ENCODE data around the gene OSBPL3.
"Not testable (repeated sequence)": the region's sequence is repeated elsewhere in the genome, so short reads cannot be mapped to it uniquely, and the experiment has no call there.

Gene OSBPL3

GRCh38 chr7:24908727-24909126 lies 71.3 kb downstream of the OSBPL3 start:
- peaks cover 45% of the 10 kb centered on the region for H3K4me1 Mint-ChIP-seq
- peaks cover 9% of the 10 kb centered on the region for H3K36me3 Mint-ChIP-seq
- H3K4me3 Mint-ChIP-seq = no peak overlapping the region
- H3K9me3 Mint-ChIP-seq = no peaks in the 10 kb centered on the region
- no peak overlapping the region for H3K27ac Mint-ChIP-seq
- no peaks in the 10 kb centered on the region for H3K27me3 Mint-ChIP-seq
- no peak for ATAC-seq

DNA sequence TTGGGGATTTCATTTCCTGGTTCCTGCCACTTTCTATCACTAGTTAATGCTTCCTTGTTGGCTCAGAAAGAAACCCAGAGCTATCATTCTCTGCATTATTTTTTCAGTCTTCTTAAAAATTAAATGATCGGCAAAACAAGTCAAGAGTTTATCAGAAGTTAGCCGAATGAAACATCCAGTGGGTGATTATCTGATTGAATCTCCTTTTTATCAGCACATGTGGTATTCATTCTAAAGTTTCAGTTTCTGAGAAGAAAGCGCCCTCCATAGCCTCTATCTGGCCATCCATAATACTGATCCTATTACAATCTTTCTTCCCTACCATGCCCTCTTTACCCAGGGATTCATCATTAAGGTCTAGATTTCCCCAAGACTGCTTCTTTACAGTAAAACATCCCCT lies 71.8 kb downstream of the OSBPL3 start:
- no peak overlapping the region for H3K4me3 Mint-ChIP-seq
- no peak overlapping the region for H3K27ac Mint-ChIP-seq
- peaks cover 43% of the 10 kb centered on the region for H3K4me1 Mint-ChIP-seq
- ATAC-seq = no peak
- H3K27me3 Mint-ChIP-seq = no peaks in the 10 kb centered on the region
- H3K36me3 Mint-ChIP-seq = peaks cover 10% of the 10 kb centered on the region
- no peaks in the 10 kb centered on the region for H3K9me3 Mint-ChIP-seq

- H3K4me3 Mint-ChIP-seq = no peak overlapping the region
- peaks cover 13% of the 10 kb centered on the region for H3K36me3 Mint-ChIP-seq
- H3K27ac Mint-ChIP-seq = no peak overlapping the region
- no peaks in the 10 kb centered on the region for H3K27me3 Mint-ChIP-seq
- peaks cover 41% of the 10 kb centered on the region for H3K4me1 Mint-ChIP-seq
- ATAC-seq = peak; percentile 67
- no peaks in the 10 kb centered on the region for H3K9me3 Mint-ChIP-seq
Measured at GRCh38 chr7:24907311-24907886, 72.6 kb downstream of the OSBPL3 start.

- H3K27me3 Mint-ChIP-seq = no peaks in the 10 kb centered on the region
- no peaks in the 10 kb centered on the region for H3K9me3 Mint-ChIP-seq
- H3K36me3 Mint-ChIP-seq = peaks cover 13% of the 10 kb centered on the region
- no peak overlapping the region for H3K27ac Mint-ChIP-seq
- no peak overlapping the region for H3K4me3 Mint-ChIP-seq
- H3K4me1 Mint-ChIP-seq = peaks cover 39% of the 10 kb centered on the region
- peak; percentile 58 for ATAC-seq
Measured at GRCh38 chr7:24905996-24906770, 73.8 kb downstream of the OSBPL3 start.

DNA sequence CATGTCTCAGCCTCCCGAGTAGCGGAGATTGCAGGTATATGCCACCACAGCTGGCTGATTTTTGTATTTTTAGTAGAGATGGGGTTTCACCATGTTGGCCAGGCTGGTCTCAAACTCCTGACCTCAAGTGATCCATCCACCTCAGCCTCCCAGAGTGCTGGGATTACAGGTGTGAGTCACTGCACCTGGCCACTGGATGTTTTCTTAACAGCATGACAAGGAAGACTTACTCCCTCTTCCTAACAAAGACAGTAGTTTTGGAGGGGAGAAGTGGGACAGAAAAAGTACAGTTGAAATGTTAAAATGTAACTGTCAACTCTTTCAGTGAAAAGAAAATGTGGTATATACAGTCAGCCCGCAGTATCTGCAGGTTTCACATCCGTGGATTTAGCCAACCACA lies 76.0 kb downstream of the OSBPL3 start:
- not testable (repeated sequence) for H3K27me3 Mint-ChIP-seq, ATAC-seq, H3K4me3 Mint-ChIP-seq, H3K9me3 Mint-ChIP-seq, H3K27ac Mint-ChIP-seq
- Mint-ChIP-seq H3K4me1 (peaks cover 47% of the 10 kb centered on the region), H3K36me3 (peaks cover 13% of the 10 kb centered on the region)

- Mint-ChIP-seq H3K27ac (peak overlapping the region; percentile 13), H3K4me3 (no peak overlapping the region), H3K4me1 (peaks cover 51% of the 10 kb centered on the region), H3K36me3 (peaks cover 13% of the 10 kb centered on the region), H3K9me3 (no peaks in the 10 kb centered on the region), H3K27me3 (no peaks in the 10 kb centered on the region)
- ATAC-seq = no peak
Measured at GRCh38 chr7:24903559-24903958, 76.4 kb downstream of the OSBPL3 start.

GRCh38 chr7:24902931-24903330 lies 77.0 kb downstream of the OSBPL3 start:
- H3K36me3 Mint-ChIP-seq = peaks cover 13% of the 10 kb centered on the region
- no peak overlapping the region for H3K4me3 Mint-ChIP-seq
- no peaks in the 10 kb centered on the region for H3K9me3 Mint-ChIP-seq
- H3K4me1 Mint-ChIP-seq = peaks cover 57% of the 10 kb centered on the region
- H3K27ac Mint-ChIP-seq = peak overlapping the region; percentile 13
- ATAC-seq = no peak
- H3K27me3 Mint-ChIP-seq = no peaks in the 10 kb centered on the region

GRCh38 chr7:24902276-24902675 lies 77.7 kb downstream of the OSBPL3 start:
- Mint-ChIP-seq H3K27me3 (no peaks in the 10 kb centered on the region), H3K9me3 (no peaks in the 10 kb centered on the region), H3K4me1 (peaks cover 57% of the 10 kb centered on the region), H3K36me3 (peaks cover 13% of the 10 kb centered on the region), H3K27ac (no peak overlapping the region), H3K4me3 (no peak overlapping the region)
- no peak for ATAC-seq

DNA sequence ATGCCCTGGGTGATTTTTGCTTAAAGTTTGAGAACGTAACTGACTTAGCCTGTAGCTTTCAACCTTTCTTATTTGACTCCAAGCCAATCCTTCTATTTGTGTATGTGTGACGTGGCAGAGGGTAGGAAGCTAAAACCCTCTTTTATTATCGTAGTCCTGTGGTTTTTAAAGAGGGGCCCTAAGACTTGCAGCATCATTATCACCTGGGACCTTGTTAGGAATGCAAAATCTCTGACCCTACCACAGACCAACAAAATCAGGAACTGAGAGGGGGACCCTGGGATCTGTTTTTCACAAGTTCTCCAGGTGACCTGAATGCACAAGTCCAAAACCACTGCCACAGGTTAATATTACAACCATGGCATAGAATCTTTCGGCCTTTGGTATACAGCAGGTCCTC lies 80.1 kb downstream of the OSBPL3 start:
- peak overlapping the region; percentile 44 for H3K27ac Mint-ChIP-seq

DNA sequence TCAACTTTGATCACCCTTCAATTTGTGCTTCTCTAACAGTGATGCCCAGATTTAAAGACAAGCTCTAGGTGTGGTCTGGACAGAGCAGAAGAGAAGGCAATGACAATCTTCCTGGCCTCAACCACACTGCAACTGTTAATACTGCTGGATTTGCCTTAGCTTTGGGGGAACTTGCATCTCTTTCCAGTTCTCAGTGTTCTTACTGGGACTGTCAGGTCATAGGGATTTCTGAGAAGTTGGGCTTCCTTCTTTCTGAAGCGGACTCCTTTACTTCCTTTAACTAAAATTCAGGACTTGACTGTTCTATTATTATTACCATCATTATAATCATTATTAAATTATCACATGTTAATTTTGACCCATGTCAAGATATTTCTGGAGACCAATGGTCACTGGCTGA lies 80.8 kb downstream of the OSBPL3 start:
- H3K4me1 Mint-ChIP-seq = peaks cover 77% of the 10 kb centered on the region
- no peak overlapping the region for H3K4me3 Mint-ChIP-seq
- H3K36me3 Mint-ChIP-seq = peaks cover 5% of the 10 kb centered on the region
- no peaks in the 10 kb centered on the region for H3K9me3 Mint-ChIP-seq
- H3K27ac Mint-ChIP-seq = peak overlapping the region; percentile 36
- H3K27me3 Mint-ChIP-seq = no peaks in the 10 kb centered on the region
- no peak for ATAC-seq

More for the DNA sequence above, 80.1 kb downstream of the OSBPL3 start:
- peaks cover 7% of the 10 kb centered on the region for H3K36me3 Mint-ChIP-seq
- ATAC-seq = peak; percentile 69
- H3K4me1 Mint-ChIP-seq = peaks cover 71% of the 10 kb centered on the region
- no peaks in the 10 kb centered on the region for H3K9me3 Mint-ChIP-seq
- H3K27me3 Mint-ChIP-seq = no peaks in the 10 kb centered on the region
- peak overlapping the region; percentile 27 for H3K4me3 Mint-ChIP-seq

DNA sequence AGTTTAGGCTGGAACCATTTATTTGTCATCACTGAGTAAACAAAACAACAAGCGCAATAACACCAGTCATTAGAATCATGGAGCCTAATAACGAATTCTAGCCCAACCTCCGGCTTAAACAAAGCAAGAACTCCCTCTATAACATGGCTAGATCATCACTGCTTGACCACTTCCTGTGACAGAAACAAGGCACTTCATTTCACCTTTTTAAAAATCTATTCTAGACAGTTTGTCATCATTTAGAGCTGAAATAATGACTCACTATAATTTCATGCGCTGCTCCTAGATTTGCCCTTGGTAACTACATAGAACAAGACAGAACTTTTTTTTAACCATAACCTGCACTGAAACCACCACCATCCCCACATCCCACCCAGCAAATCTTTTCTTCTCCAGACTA lies 81.3 kb downstream of the OSBPL3 start:
- no peaks in the 10 kb centered on the region for H3K27me3 Mint-ChIP-seq
- H3K4me1 Mint-ChIP-seq = peaks cover 80% of the 10 kb centered on the region
- peak overlapping the region; percentile 36 for H3K27ac Mint-ChIP-seq
- ATAC-seq = peak; percentile 60
- H3K4me3 Mint-ChIP-seq = no peak overlapping the region
- H3K9me3 Mint-ChIP-seq = no peaks in the 10 kb centered on the region
- H3K36me3 Mint-ChIP-seq = peaks cover 5% of the 10 kb centered on the region

GRCh38 chr7:24896031-24896501 lies 83.9 kb downstream of the OSBPL3 start:
- no peak overlapping the region for H3K4me3 Mint-ChIP-seq
- peaks cover 73% of the 10 kb centered on the region for H3K4me1 Mint-ChIP-seq
- H3K9me3 Mint-ChIP-seq = no peaks in the 10 kb centered on the region
- no peaks in the 10 kb centered on the region for H3K36me3 Mint-ChIP-seq
- no peaks in the 10 kb centered on the region for H3K27me3 Mint-ChIP-seq
- ATAC-seq = peak; percentile 83
- peak overlapping the region; percentile 75 for H3K27ac Mint-ChIP-seq

DNA sequence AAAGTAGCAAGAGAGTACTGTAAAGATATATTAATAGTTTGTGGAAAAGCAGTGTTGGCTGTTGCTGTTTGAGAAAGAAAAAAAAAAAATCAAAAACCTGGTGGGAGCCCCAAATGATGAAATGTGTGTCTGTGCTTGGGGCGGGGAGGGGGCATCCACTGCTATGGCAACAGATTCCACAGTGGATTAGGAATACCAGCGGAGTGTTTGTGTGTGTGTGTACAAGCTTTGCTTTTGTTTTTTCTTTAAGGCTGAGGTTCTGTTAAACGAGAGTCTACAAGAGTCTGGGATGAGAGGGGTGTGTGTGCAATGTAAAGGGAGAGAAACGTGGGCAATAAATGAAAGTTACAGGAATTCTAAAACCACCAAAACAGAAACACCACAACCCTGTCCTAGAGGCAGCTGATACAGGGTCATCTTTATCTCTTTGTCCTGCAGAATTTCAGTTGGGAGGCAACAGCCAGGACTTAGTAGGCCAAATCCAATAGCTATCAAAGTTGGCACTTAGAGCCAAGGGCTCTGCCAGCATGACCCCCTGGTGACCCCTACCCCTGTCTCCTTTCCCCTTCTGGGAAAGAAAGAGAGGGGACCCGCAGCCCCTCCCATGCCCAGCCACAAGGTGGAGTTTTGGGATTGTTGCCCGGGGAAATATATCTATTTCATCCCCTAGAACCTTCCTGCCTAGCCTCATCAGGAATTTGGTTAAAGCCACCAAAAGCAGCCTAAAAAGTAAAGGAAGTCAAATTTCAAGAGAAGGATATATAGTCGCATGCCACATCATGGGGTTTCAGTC lies 85.4 kb downstream of the OSBPL3 start:
- ATAC-seq = no peak
- Mint-ChIP-seq H3K4me1 (peaks cover 62% of the 10 kb centered on the region), H3K27ac (peak overlapping the region; percentile 73), H3K36me3 (peaks cover 14% of the 10 kb centered on the region), H3K9me3 (no peaks in the 10 kb centered on the region), H3K4me3 (no peak overlapping the region), H3K27me3 (no peaks in the 10 kb centered on the region)

DNA sequence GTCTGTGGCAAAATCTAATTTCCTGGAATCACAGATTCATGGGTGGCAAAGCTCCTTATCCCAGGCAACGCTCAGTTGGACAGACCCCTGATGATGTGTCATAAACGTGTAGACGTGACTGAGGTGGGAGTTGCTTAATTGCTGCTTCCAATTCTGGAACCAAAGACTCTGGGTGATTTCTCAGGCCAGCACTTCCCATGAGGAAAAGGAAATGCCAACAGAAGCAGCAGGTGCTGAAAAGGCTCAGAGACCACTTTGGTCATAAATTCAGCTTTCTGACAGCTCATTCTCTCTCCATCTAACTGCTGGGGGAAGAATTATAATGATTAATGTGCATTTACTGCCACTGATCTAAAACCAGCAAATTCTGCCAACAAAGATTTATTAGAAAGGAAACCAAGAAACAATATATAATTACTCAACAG lies 88.7 kb downstream of the OSBPL3 start:
- Mint-ChIP-seq H3K4me1 (peaks cover 51% of the 10 kb centered on the region), H3K27me3 (no peaks in the 10 kb centered on the region), H3K27ac (no peak overlapping the region), H3K9me3 (no peaks in the 10 kb centered on the region), H3K36me3 (peaks cover 24% of the 10 kb centered on the region), H3K4me3 (no peak overlapping the region)
- ATAC-seq = no peak

DNA sequence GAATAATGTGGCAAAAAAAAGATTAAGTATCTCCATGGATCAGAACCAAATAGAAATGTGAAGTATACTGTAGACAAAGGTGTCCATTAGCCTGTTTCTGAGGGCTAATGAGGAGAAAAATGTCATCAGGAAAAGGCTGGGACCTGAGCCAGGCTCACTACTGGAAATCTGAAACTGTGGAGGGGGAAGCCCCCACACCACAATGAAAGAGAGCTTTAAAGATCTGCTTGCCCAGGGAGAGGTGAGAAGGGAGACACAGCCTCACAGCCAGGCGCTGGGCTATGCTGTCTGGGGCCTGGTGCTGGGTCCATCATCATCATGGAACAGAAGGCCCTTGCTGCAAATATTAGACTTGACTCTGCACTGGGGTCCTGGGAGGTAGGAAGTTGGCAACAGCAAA lies 90.4 kb downstream of the OSBPL3 start:
- H3K9me3 Mint-ChIP-seq = no peaks in the 10 kb centered on the region
- H3K4me3 Mint-ChIP-seq = no peak overlapping the region
- no peaks in the 10 kb centered on the region for H3K27me3 Mint-ChIP-seq
- no peak for ATAC-seq
- H3K36me3 Mint-ChIP-seq = peaks cover 24% of the 10 kb centered on the region
- peaks cover 43% of the 10 kb centered on the region for H3K4me1 Mint-ChIP-seq
- H3K27ac Mint-ChIP-seq = no peak overlapping the region

Data from stimulated activated memory B cell treated with anti-CD40 and anti-IgM and Interleukin-4, amounts not matched to agents 10 μg/mL and 1 μg/mL and 100 μg/mL, for 72 hours (primary cell).